Naive thymus-derived CD4-positive, alpha-beta T cell (primary cell): Measurements from ENCODE around the gene OR10A2. TPM values are rescaled to one million over a fixed set of nuclear protein-coding genes. Genes with fewer than 3 reads are reported as not detected.

ENCODE experiments used
- ATAC-seq: fragments of 150-1000 bp; cut with Tn5 transposase; 2 replicates; pipeline ENCODE4 v1.10.0; 2021; ENCODE audit warnings: mild to moderate bottlenecking, moderate library complexity
- CTCF ChIA-PET: fragments of 350-600 bp; sonication (Branson Sonifier 250); formaldehyde crosslinking; loops from one replicate; lab custom pipeline; 2021; ENCODE audit warnings: antibody characterized with exemption; lab: Charles Lee
- POLR2A ChIA-PET: fragments of 350-600 bp; sonication (Branson Sonifier 250); formaldehyde crosslinking; loops from one replicate; lab custom pipeline; 2021; ENCODE audit warnings: antibody characterized with exemption, inconsistent platforms; lab: Charles Lee
- DNase-seq, 9 donors: peaks; one replicate each; pipeline versions ENCODE4 v3.0.0 to v3.0.0-alpha.2; 2020 to 2022; ENCODE audit warnings: mixed read lengths in 1 of 9
- H3K27ac ChIP-seq: one replicate; pipeline ENCODE4 v1.7.0; 2013; ENCODE audit warnings: mild to moderate bottlenecking, low read depth, low read length, moderate library complexity
- H3K27me3 ChIP-seq, 2 donors: one replicate each; pipeline ENCODE4 v1.7.0; 2013; ENCODE audit warnings: low read length in 2 of 2, mild to moderate bottlenecking in 2 of 2, moderate library complexity in 2 of 2; ENCODE audit not compliant: control insufficient read depth in 2 of 2, insufficient read depth in 2 of 2
- H3K36me3 ChIP-seq, 3 experiments: 1 replicate in 2 of 3; 2 replicates in 1 of 3; pipeline ENCODE4 v1.7.0; 2013; ENCODE audit warnings: low read length in 3 of 3, mild to moderate bottlenecking in 3 of 3, moderate library complexity in 1 of 3; ENCODE audit not compliant: insufficient read depth in 3 of 3, control insufficient read depth in 2 of 3
- H3K4me1 ChIP-seq, 2 donors: one replicate each; pipeline ENCODE4 v1.7.0; 2013; ENCODE audit warnings: low read length in 2 of 2, mild to moderate bottlenecking in 2 of 2, moderate library complexity in 1 of 2; ENCODE audit not compliant: control insufficient read depth in 2 of 2, insufficient read depth in 2 of 2
- H3K4me3 ChIP-seq: 2 replicates; pipeline ENCODE4 v1.7.0; 2013; ENCODE audit warnings: mild to moderate bottlenecking, low read length
- H3K9me3 ChIP-seq, 3 experiments: 1 replicate in 2 of 3; 2 replicates in 1 of 3; pipeline ENCODE4 v1.7.0; 2013; ENCODE audit warnings: low read length in 3 of 3; ENCODE audit not compliant: control insufficient read depth in 2 of 3
- H3K27ac Mint-ChIP-seq, 9 donors: one replicate each; pipeline ENCODE4 v1.8.0; 2020 to 2022; ENCODE audit warnings: mixed read lengths in 9 of 9, mild to moderate bottlenecking in 8 of 9, moderate library complexity in 5 of 9, inconsistent platforms in 2 of 9
- H3K27me3 Mint-ChIP-seq, 5 donors: one replicate each; pipeline ENCODE4 v1.8.0; 2021 to 2022; ENCODE audit warnings: mixed read lengths in 5 of 5, mild to moderate bottlenecking in 1 of 5
- H3K36me3 Mint-ChIP-seq, 5 donors: one replicate each; pipeline ENCODE4 v1.8.0; 2020 to 2022; ENCODE audit warnings: mixed read lengths in 5 of 5, mild to moderate bottlenecking in 3 of 5, inconsistent platforms in 1 of 5
- H3K4me1 Mint-ChIP-seq, 7 donors: one replicate each; pipeline ENCODE4 v1.8.0; 2020 to 2022; ENCODE audit warnings: mixed read lengths in 7 of 7, mild to moderate bottlenecking in 3 of 7, inconsistent platforms in 1 of 7
- H3K4me3 Mint-ChIP-seq, 10 donors: one replicate each; pipeline ENCODE4 v1.8.0; 2020 to 2022; ENCODE audit warnings: mild to moderate bottlenecking in 10 of 10, mixed read lengths in 10 of 10, moderate library complexity in 6 of 10, inconsistent platforms in 2 of 10
- H3K9me3 Mint-ChIP-seq, 11 donors: one replicate each; pipeline ENCODE4 v1.8.0; 2020 to 2022; ENCODE audit warnings: mixed read lengths in 11 of 11, mild to moderate bottlenecking in 4 of 11, inconsistent platforms in 1 of 11, moderate library complexity in 1 of 11
- intact Hi-C, 2 donors: fragments of 100-400 bp; cut with micrococcal nuclease; formaldehyde crosslinking; loops; one replicate each; pipeline ENCODE4 v1.15.1; 2023
- polyA plus RNA-seq, 2 donors: library from polyadenylated mRNA; unstranded; fragments of 300-500 nt; fragmentation: Illumina TruSeq; gene quantifications; one replicate each; pipeline ENCODE4 v1.2.3, GENCODE V29; 2021
- total RNA-seq, 6 experiments: library from RNA in 5 of 6; stranded (reverse) in 5 of 6; gene quantifications; 1 replicate in 5 of 6; 2 replicates in 1 of 6; pipeline ENCODE4 v1.2.3 and lab custom pipeline; 2021 to 2026

The OR10A2 gene
- total and polyA plus RNA-seq, 7 experiments from 2014 or later, result 0.05 TPM; not detected in 6

- Histone ChIP-seq H3K27ac (no peak overlapping the region), H3K4me1 (no peaks in the 10 kb centered on the region), H3K36me3 (no peaks in the 10 kb centered on the region), H3K4me3 (no peak overlapping the region), H3K27me3 (no peaks in the 10 kb centered on the region), H3K9me3 (no peaks in the 10 kb centered on the region)
- DNase-seq, result no peak
- POLR2A ChIA-PET, result no interaction called here
- H3K27ac Mint-ChIP-seq, result peak overlapping the region in 1 of 9 donors; percentile 14
- H3K4me1 Mint-ChIP-seq, result peaks cover 0 to 1% (median 0%) of the 10 kb centered on the region in 7 donors
- H3K9me3 Mint-ChIP-seq, result no peaks in the 10 kb centered on the region
- intact Hi-C loops, result no loop called here
- no peak for ATAC-seq
- CTCF ChIA-PET, result no interaction called here
- H3K27me3 Mint-ChIP-seq, result peaks cover 1 to 31% (median 18%) of the 10 kb centered on the region in 5 donors
- H3K36me3 Mint-ChIP-seq, result no peaks in the 10 kb centered on the region
- no peak overlapping the region for H3K4me3 Mint-ChIP-seq
These were observed 34.8 kb upstream of the OR10A2 start for GRCh38 chr11:6828103-6828502.

- H3K36me3 ChIP-seq, result no peaks in the 10 kb centered on the region
- ChIA-PET POLR2A (no interaction called here), CTCF (interaction anchor here (0.5 to 0.8 kb wide), 2 partner anchors 21 to 518 kb away, joined by 3 to 4 read pairs; no protein-coding TSS in a partner anchor)
- DNase-seq (no peak), ATAC-seq (no peak)
- H3K9me3 Mint-ChIP-seq, result no peaks in the 10 kb centered on the region
- H3K4me3 Mint-ChIP-seq, result no peak overlapping the region
- intact Hi-C loops, result no loop called here
- no peaks in the 10 kb centered on the region for H3K27me3 ChIP-seq
- H3K36me3 Mint-ChIP-seq, result no peaks in the 10 kb centered on the region
- peaks cover 3 to 20% (median 13%) of the 10 kb centered on the region in 5 donors for H3K27me3 Mint-ChIP-seq
- H3K4me3 ChIP-seq, result no peak overlapping the region
- no peak overlapping the region for H3K27ac ChIP-seq
- H3K27ac Mint-ChIP-seq, result no peak overlapping the region
- no peaks in the 10 kb centered on the region for H3K4me1 ChIP-seq
- H3K9me3 ChIP-seq, result no peaks in the 10 kb centered on the region
- H3K4me1 Mint-ChIP-seq, result peaks cover 0 to 2% (median 0%) of the 10 kb centered on the region in 7 donors
These were observed 29.5 kb upstream of the OR10A2 start for GRCh38 chr11:6833356-6833755.

- ChIA-PET POLR2A (no interaction called here), CTCF (interaction anchor here (0.8 kb wide), 1 partner anchor 21 kb away, joined by 4 read pairs; no protein-coding TSS in a partner anchor)
- H3K36me3 Mint-ChIP-seq, result no peaks in the 10 kb centered on the region
- no peaks in the 10 kb centered on the region for H3K9me3 Mint-ChIP-seq
- H3K27me3 Mint-ChIP-seq, result peaks cover 3 to 20% (median 7%) of the 10 kb centered on the region in 5 donors
- H3K36me3 ChIP-seq, result no peaks in the 10 kb centered on the region
- no peaks in the 10 kb centered on the region for H3K9me3 ChIP-seq
- ATAC-seq (no peak), DNase-seq (no peak)
- no peak overlapping the region for H3K4me3 Mint-ChIP-seq
- intact Hi-C loops, result no loop called here
- H3K4me1 ChIP-seq, result no peaks in the 10 kb centered on the region
- no peak overlapping the region for H3K4me3 ChIP-seq
- no peak overlapping the region for H3K27ac ChIP-seq
- no peaks in the 10 kb centered on the region for H3K27me3 ChIP-seq
- no peak overlapping the region for H3K27ac Mint-ChIP-seq
- H3K4me1 Mint-ChIP-seq, result peaks cover 0 to 2% (median 0%) of the 10 kb centered on the region in 7 donors
These were observed 28.8 kb upstream of the OR10A2 start for GRCh38 chr11:6834021-6834420.

- Histone ChIP-seq H3K27ac (no peak overlapping the region), H3K27me3 (no peaks in the 10 kb centered on the region), H3K4me1 (no peaks in the 10 kb centered on the region), H3K4me3 (no peak overlapping the region), H3K9me3 (no peaks in the 10 kb centered on the region), H3K36me3 (no peaks in the 10 kb centered on the region)
- POLR2A ChIA-PET, result no interaction called here
- intact Hi-C loops, result no loop called here
- DNase-seq (no peak), ATAC-seq (no peak)
- H3K27ac Mint-ChIP-seq, result no peak overlapping the region
- H3K4me3 Mint-ChIP-seq, result no peak overlapping the region
- H3K9me3 Mint-ChIP-seq, result peaks cover 0 to 4% (median 0%) of the 10 kb centered on the region in 11 donors
- peaks cover 6 to 36% (median 35%) of the 10 kb centered on the region in 5 donors for H3K27me3 Mint-ChIP-seq
- H3K36me3 Mint-ChIP-seq, result peaks cover 0 to 3% (median 0%) of the 10 kb centered on the region in 5 donors
- CTCF ChIA-PET, result no interaction called here
- peaks cover 0 to 6% (median 0%) of the 10 kb centered on the region in 7 donors for H3K4me1 Mint-ChIP-seq
These were observed 21.2 kb upstream of the OR10A2 start for GRCh38 chr11:6841694-6842093.

- DNase-seq (no peak), ATAC-seq (no peak)
- no peaks in the 10 kb centered on the region for H3K9me3 ChIP-seq
- Mint-ChIP-seq H3K27me3 (peaks cover 3 to 47% (median 41%) of the 10 kb centered on the region in 5 donors), H3K4me3 (no peak overlapping the region), H3K9me3 (peaks cover 0 to 4% (median 0%) of the 10 kb centered on the region in 11 donors), H3K27ac (no peak overlapping the region), H3K36me3 (peaks cover 0 to 3% (median 0%) of the 10 kb centered on the region in 5 donors), H3K4me1 (peaks cover 0 to 6% (median 0%) of the 10 kb centered on the region in 7 donors)
- no peaks in the 10 kb centered on the region for H3K36me3 ChIP-seq
- H3K4me1 ChIP-seq, result no peaks in the 10 kb centered on the region
- no peak overlapping the region for H3K4me3 ChIP-seq
- no peaks in the 10 kb centered on the region for H3K27me3 ChIP-seq
- intact Hi-C loops, result no loop called here
- CTCF ChIA-PET, result no interaction called here
- POLR2A ChIA-PET, result no interaction called here
- no peak overlapping the region for H3K27ac ChIP-seq
These were observed 19.2 kb upstream of the OR10A2 start for GRCh38 chr11:6843670-6844069.

- ChIA-PET CTCF (no interaction called here), POLR2A (no interaction called here)
- H3K36me3 Mint-ChIP-seq, result peaks cover 0 to 3% (median 0%) of the 10 kb centered on the region in 5 donors
- peaks cover 0 to 6% (median 0%) of the 10 kb centered on the region in 7 donors for H3K4me1 Mint-ChIP-seq
- ATAC-seq (no peak), DNase-seq (no peak)
- Histone ChIP-seq H3K27me3 (no peaks in the 10 kb centered on the region), H3K27ac (no peak overlapping the region), H3K36me3 (no peaks in the 10 kb centered on the region), H3K4me3 (no peak overlapping the region), H3K9me3 (no peaks in the 10 kb centered on the region), H3K4me1 (no peaks in the 10 kb centered on the region)
- H3K4me3 Mint-ChIP-seq, result no peak overlapping the region
- peaks cover 3 to 47% (median 38%) of the 10 kb centered on the region in 5 donors for H3K27me3 Mint-ChIP-seq
- peaks cover 0 to 4% (median 0%) of the 10 kb centered on the region in 11 donors for H3K9me3 Mint-ChIP-seq
- intact Hi-C loops, result no loop called here
- peak overlapping the region in 1 of 9 donors; percentile 35 for H3K27ac Mint-ChIP-seq
These were observed 18.5 kb upstream of the OR10A2 start for GRCh38 chr11:6844356-6844755.

- Mint-ChIP-seq H3K27me3 (peaks cover 3 to 48% (median 41%) of the 10 kb centered on the region in 5 donors), H3K9me3 (peaks cover 0 to 7% (median 2%) of the 10 kb centered on the region in 11 donors), H3K36me3 (peaks cover 0 to 3% (median under 1%) of the 10 kb centered on the region in 5 donors), H3K4me1 (peaks cover 0 to 6% (median 0%) of the 10 kb centered on the region in 7 donors), H3K27ac (no peak within 1 kb of the TSS), H3K4me3 (no peak within 1 kb of the TSS)
- CTCF ChIA-PET, result no interaction called here
- Histone ChIP-seq H3K4me1 (no peaks in the 10 kb centered on the region), H3K36me3 (no peaks in the 10 kb centered on the region), H3K27me3 (no peaks in the 10 kb centered on the region), H3K27ac (no peak within 1 kb of the TSS), H3K4me3 (no peak within 1 kb of the TSS), H3K9me3 (no peaks in the 10 kb centered on the region)
- no peak for DNase-seq
- intact Hi-C loops, result no loop called here
- POLR2A ChIA-PET, result no interaction called here
- no peak for ATAC-seq
These were observed 17.5 kb upstream of the OR10A2 start, which contains the start of gene OR10A5 for GRCh38 chr11:6845383-6845782. OR10A5 (plus strand) TSS chr11:6845683; CDS start chr11:6845683, 0 bp downstream.
